ENCODE results near the gene BCAS3.

The BCAS3 gene

GRCh38 chr17:60677308-60678117 lies at the start of gene BCAS3:
TSS of gene BCAS3 (plus strand) at chr17:60677851.
- Histone ChIP-seq H3K27ac (peak within 1 kb of the TSS; percentile 68 to 85), H3K4me3 (peak within 1 kb of the TSS; percentile 79)
- no peak for TF ChIP-seq CTCF (IDR thresholded peaks at IDR 0.05)
- DNase-seq (ENCODE audit: low spot score): peak; percentile 99

- no peak overlapping the region for H3K4me3 ChIP-seq
- TF ChIP-seq CTCF (IDR thresholded peaks at IDR 0.05): no peak
- no peak overlapping the region for H3K27ac ChIP-seq
- no peak for DNase-seq (ENCODE audit: low spot score)
These were observed 49.3 kb upstream of the BCAS3 start for GRCh38 chr17:60628252-60628889.

- no peak for DNase-seq (ENCODE audit: low spot score)
- no peak for TF ChIP-seq CTCF (IDR thresholded peaks at IDR 0.05)
- Histone ChIP-seq H3K4me3 (no peak overlapping the region), H3K27ac (no peak overlapping the region)
These were observed 48.5 kb upstream of the BCAS3 start for GRCh38 chr17:60629120-60629519.

GRCh38 chr17:60630352-60630751 lies 47.3 kb upstream of the BCAS3 start:
- H3K4me3 ChIP-seq: no peak overlapping the region
- peak overlapping the region in 1 of 2 donors; percentile 5 for H3K27ac ChIP-seq
- no peak for TF ChIP-seq CTCF (IDR thresholded peaks at IDR 0.05)
- no peak for DNase-seq (ENCODE audit: low spot score)

GRCh38 chr17:60631119-60631518 lies 46.5 kb upstream of the BCAS3 start:
- DNase-seq (ENCODE audit: low spot score): no peak
- TF ChIP-seq CTCF (IDR thresholded peaks at IDR 0.05): no peak
- Histone ChIP-seq H3K27ac (peak overlapping the region in 1 of 2 donors; percentile 5), H3K4me3 (no peak overlapping the region)

GRCh38 chr17:60637683-60638082 lies 40.0 kb upstream of the BCAS3 start:
- no peak for DNase-seq (ENCODE audit: low spot score)
- Histone ChIP-seq H3K4me3 (no peak overlapping the region), H3K27ac (no peak overlapping the region)
- no peak for TF ChIP-seq CTCF (IDR thresholded peaks at IDR 0.05)

- TF ChIP-seq CTCF (IDR thresholded peaks at IDR 0.05): no peak
- Histone ChIP-seq H3K27ac (no peak overlapping the region), H3K4me3 (no peak overlapping the region)
- no peak for DNase-seq (ENCODE audit: low spot score)
These were observed 38.7 kb upstream of the BCAS3 start for GRCh38 chr17:60639019-60639330.
